SJCRH30 (cell line): ENCODE data around the gene GPR35. TPM values are rescaled to one million over a fixed set of nuclear protein-coding genes. Genes with fewer than 3 reads are reported as not detected.

Source experiments
- DNase-seq, 2 experiments: peaks; one replicate each; pipeline ENCODE4 v3.0.0-alpha.2; 2015 to 2020
- H3K27ac ChIP-seq: fragments of 250-450 bp; sonication (Bioruptor Pico); 2 replicates; pipeline ENCODE4 v1.5.1; 2020; ENCODE audit warnings: mild to moderate bottlenecking, moderate library complexity
- H3K27me3 ChIP-seq: fragments of 250-450 bp; sonication (Bioruptor Pico); 2 replicates; pipeline ENCODE4 v1.5.1; 2020; ENCODE audit warnings: mild to moderate bottlenecking, moderate library complexity
- H3K36me3 ChIP-seq: fragments of 250-450 bp; sonication (Bioruptor Pico); 2 replicates; pipeline ENCODE4 v1.5.1; 2020; ENCODE audit warnings: mild to moderate bottlenecking, moderate library complexity
- H3K4me1 ChIP-seq: fragments of 250-450 bp; sonication (Bioruptor Pico); 2 replicates; pipeline ENCODE4 v1.5.1; 2020; ENCODE audit warnings: mild to moderate bottlenecking, moderate library complexity
- H3K4me3 ChIP-seq: fragments of 250-450 bp; sonication (Bioruptor Pico); 2 replicates; pipeline ENCODE4 v1.5.1; 2020; ENCODE audit warnings: mild to moderate bottlenecking, moderate library complexity
- H3K9me3 ChIP-seq: fragments of 250-450 bp; sonication (Bioruptor Pico); replicated peaks from 2 replicates; pipeline ENCODE4 v1.5.1; 2020; ENCODE audit warnings: mild to moderate bottlenecking, moderate library complexity
- total RNA-seq: library from RNA; depleted of rRNA; stranded (reverse); fragments of >200 nt; shearing (Covaris generic); gene quantifications from 2 replicates; pipeline ENCODE4 v1.2.3, GENCODE V29; 2014; rRNA removed

GPR35 gene
- total RNA-seq: 0.04 and 0.30 TPM in 2 replicates

- peak in 1 of 2 experiments; percentile 19 for DNase-seq
- H3K9me3 ChIP-seq: no peaks in the 10 kb centered on the region
- H3K27ac ChIP-seq: no peak within 1 kb of the TSS
- peaks cover 16% of the 10 kb centered on the region; the same call in 1 of the 2 replicates for H3K27me3 ChIP-seq
- H3K4me3 ChIP-seq: no peak within 1 kb of the TSS
- no peaks in the 10 kb centered on the region for H3K4me1 ChIP-seq
- H3K36me3 ChIP-seq: no peaks in the 10 kb centered on the region
Measured at GRCh38 chr2:240624950-240625621, at the start of gene GPR35. TSS of gene GPR35 (plus strand) at chr2:240625480. CDS start at chr2:240629953, 4,473 bp downstream.

- Histone ChIP-seq H3K27me3 (no peaks in the 10 kb centered on the region), H3K27ac (no peak overlapping the region), H3K4me1 (no peaks in the 10 kb centered on the region), H3K36me3 (no peaks in the 10 kb centered on the region), H3K9me3 (no peaks in the 10 kb centered on the region), H3K4me3 (no peak overlapping the region)
- DNase-seq: no peak
Measured at GRCh38 chr2:240576036-240576435, 49.2 kb upstream of the GPR35 start.

DNA sequence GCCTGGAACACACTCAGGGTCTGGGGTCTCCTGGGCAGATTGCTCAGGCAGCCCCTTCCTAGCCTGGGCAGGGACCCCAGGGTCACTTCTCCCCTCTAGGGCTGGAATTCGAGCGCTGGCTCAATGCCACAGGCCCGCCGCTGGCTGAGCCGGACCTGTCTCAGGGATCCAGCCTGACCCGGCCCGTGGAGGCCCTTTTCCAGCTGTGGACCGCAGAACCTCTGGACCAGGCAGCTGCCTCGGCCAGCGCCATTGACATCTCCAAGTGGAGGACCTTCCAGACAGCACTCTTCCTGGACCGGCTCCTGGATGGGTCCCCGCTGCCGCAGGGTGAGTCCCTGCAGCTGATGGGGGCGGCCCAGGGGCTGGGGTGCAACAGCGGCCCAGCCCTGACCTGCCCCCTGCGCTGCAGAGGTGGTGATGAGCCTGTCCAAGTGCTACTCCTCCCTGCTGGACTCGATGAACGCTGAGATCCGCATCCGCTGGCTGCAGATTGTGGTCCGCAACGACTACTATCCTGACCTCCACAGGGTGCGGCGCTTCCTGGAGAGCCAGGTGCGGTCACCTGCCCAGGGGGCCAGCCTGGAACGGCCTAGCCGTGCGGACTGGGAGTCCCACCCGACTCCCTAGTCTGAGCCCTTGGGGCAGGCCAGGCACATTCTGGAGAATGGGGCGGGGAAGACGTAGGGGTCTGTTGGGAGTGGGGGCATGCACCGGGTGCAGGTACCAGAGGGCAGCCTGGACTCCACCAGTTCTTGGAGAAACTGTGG is 48.7 kb upstream of the GPR35 start:
- Histone ChIP-seq H3K27me3 (no peaks in the 10 kb centered on the region), H3K9me3 (peaks cover 3% of the 10 kb centered on the region; the same call in 1 of the 2 replicates), H3K27ac (no peak overlapping the region), H3K36me3 (no peaks in the 10 kb centered on the region), H3K4me3 (no peak overlapping the region), H3K4me1 (no peaks in the 10 kb centered on the region)
- DNase-seq: no peak

GRCh38 chr2:240577281-240578109 is 47.8 kb upstream of the GPR35 start:
- H3K27me3 ChIP-seq: no peaks in the 10 kb centered on the region
- no peaks in the 10 kb centered on the region; the same call in 1 of the 2 replicates for H3K36me3 ChIP-seq
- peaks cover 3% of the 10 kb centered on the region; the same call in 1 of the 2 replicates for H3K9me3 ChIP-seq
- H3K4me3 ChIP-seq: no peak overlapping the region
- no peak overlapping the region for H3K27ac ChIP-seq
- H3K4me1 ChIP-seq: no peaks in the 10 kb centered on the region
- DNase-seq: no peak

GRCh38 chr2:240578110-240578450 is 47.2 kb upstream of the GPR35 start:
- no peaks in the 10 kb centered on the region for H3K4me1 ChIP-seq
- H3K9me3 ChIP-seq: peaks cover 3% of the 10 kb centered on the region; the same call in 1 of the 2 replicates
- H3K36me3 ChIP-seq: no peaks in the 10 kb centered on the region; the same call in 1 of the 2 replicates
- no peak for DNase-seq
- no peaks in the 10 kb centered on the region for H3K27me3 ChIP-seq
- no peak overlapping the region for H3K4me3 ChIP-seq
- no peak overlapping the region for H3K27ac ChIP-seq

GRCh38 chr2:240578488-240578887 is 46.8 kb upstream of the GPR35 start:
- no peaks in the 10 kb centered on the region; the same call in 1 of the 2 replicates for H3K36me3 ChIP-seq
- H3K4me3 ChIP-seq: no peak overlapping the region
- peaks cover 3% of the 10 kb centered on the region; the same call in 1 of the 2 replicates for H3K9me3 ChIP-seq
- H3K27ac ChIP-seq: no peak overlapping the region
- DNase-seq: no peak
- H3K27me3 ChIP-seq: no peaks in the 10 kb centered on the region
- no peaks in the 10 kb centered on the region for H3K4me1 ChIP-seq

GRCh38 chr2:240579071-240579762 is 46.1 kb upstream of the GPR35 start:
- no peaks in the 10 kb centered on the region for H3K27me3 ChIP-seq
- no peak overlapping the region for H3K4me3 ChIP-seq
- H3K9me3 ChIP-seq: peaks cover 3% of the 10 kb centered on the region; the same call in 1 of the 2 replicates
- DNase-seq: no peak
- no peaks in the 10 kb centered on the region for H3K4me1 ChIP-seq
- H3K36me3 ChIP-seq: no peaks in the 10 kb centered on the region; the same call in 1 of the 2 replicates
- no peak overlapping the region for H3K27ac ChIP-seq

GRCh38 chr2:240579771-240580614 is 45.3 kb upstream of the GPR35 start:
- H3K27me3 ChIP-seq: no peaks in the 10 kb centered on the region
- no peaks in the 10 kb centered on the region; the same call in 1 of the 2 replicates for H3K36me3 ChIP-seq
- H3K27ac ChIP-seq: no peak overlapping the region
- DNase-seq: no peak
- peaks cover 4% of the 10 kb centered on the region for H3K4me1 ChIP-seq
- peaks cover 3% of the 10 kb centered on the region; the same call in 1 of the 2 replicates for H3K9me3 ChIP-seq
- no peak overlapping the region for H3K4me3 ChIP-seq

DNA sequence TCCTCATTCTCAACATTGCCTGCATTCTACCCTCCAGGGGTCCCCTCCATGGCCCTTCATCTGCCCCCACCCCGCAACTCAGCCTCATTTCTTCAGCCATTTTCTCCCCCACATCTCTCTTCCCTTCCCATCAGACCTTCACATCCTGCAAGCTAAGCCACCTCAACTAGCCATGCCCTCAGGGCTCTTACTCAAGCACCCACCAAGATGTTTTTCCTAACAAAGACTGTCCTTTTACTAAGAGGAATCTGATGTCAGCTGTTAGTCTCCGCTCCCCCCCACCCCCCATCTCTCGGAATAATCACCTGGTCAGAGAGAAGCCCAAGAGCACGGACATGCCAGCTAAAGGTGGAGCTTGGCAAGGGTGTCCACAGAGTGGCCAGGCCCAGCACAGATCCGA is 43.5 kb upstream of the GPR35 start:
- no peak for DNase-seq
- H3K4me1 ChIP-seq: peaks cover 9% of the 10 kb centered on the region
- no peak overlapping the region for H3K27ac ChIP-seq
- no peaks in the 10 kb centered on the region; the same call in 1 of the 2 replicates for H3K36me3 ChIP-seq
- no peaks in the 10 kb centered on the region for H3K27me3 ChIP-seq
- no peak overlapping the region for H3K4me3 ChIP-seq
- H3K9me3 ChIP-seq: peaks cover 3% of the 10 kb centered on the region; the same call in 1 of the 2 replicates

GRCh38 chr2:240582781-240583180 is 42.5 kb upstream of the GPR35 start:
- no peaks in the 10 kb centered on the region for H3K27me3 ChIP-seq
- no peak overlapping the region for H3K27ac ChIP-seq
- H3K36me3 ChIP-seq: no peaks in the 10 kb centered on the region; the same call in 1 of the 2 replicates
- peaks cover 3% of the 10 kb centered on the region; the same call in 1 of the 2 replicates for H3K9me3 ChIP-seq
- peaks cover 9% of the 10 kb centered on the region for H3K4me1 ChIP-seq
- no peak overlapping the region for H3K4me3 ChIP-seq
- no peak for DNase-seq

GRCh38 chr2:240583774-240584173 is 41.5 kb upstream of the GPR35 start:
- Histone ChIP-seq H3K4me3 (no peak overlapping the region), H3K36me3 (no peaks in the 10 kb centered on the region; the same call in 1 of the 2 replicates), H3K27ac (no peak overlapping the region), H3K27me3 (no peaks in the 10 kb centered on the region), H3K4me1 (peaks cover 9% of the 10 kb centered on the region), H3K9me3 (peaks cover 3% of the 10 kb centered on the region; the same call in 1 of the 2 replicates)
- no peak for DNase-seq

GRCh38 chr2:240584486-240585031 is 40.7 kb upstream of the GPR35 start:
- peak; percentile 72 to 84 for DNase-seq
- Histone ChIP-seq H3K4me1 (peaks cover 9% of the 10 kb centered on the region), H3K27me3 (no peaks in the 10 kb centered on the region), H3K27ac (no peak overlapping the region), H3K36me3 (no peaks in the 10 kb centered on the region; the same call in 1 of the 2 replicates), H3K4me3 (no peak overlapping the region), H3K9me3 (peaks cover 3% of the 10 kb centered on the region; the same call in 1 of the 2 replicates)

- H3K27me3 ChIP-seq: no peaks in the 10 kb centered on the region
- peaks cover 3% of the 10 kb centered on the region; the same call in 1 of the 2 replicates for H3K9me3 ChIP-seq
- no peak overlapping the region for H3K27ac ChIP-seq
- DNase-seq: no peak
- peaks cover 9% of the 10 kb centered on the region for H3K4me1 ChIP-seq
- H3K36me3 ChIP-seq: no peaks in the 10 kb centered on the region; the same call in 1 of the 2 replicates
- peak overlapping the region; percentile 84 for H3K4me3 ChIP-seq
Measured at GRCh38 chr2:240585101-240585500, 40.2 kb upstream of the GPR35 start.
